HG03558 (cell line): Measurements from ENCODE around the gene RARA.

Source experiments
- ATAC-seq: cut with Tn5 transposase; IDR thresholded peaks from one replicate; pipeline ENCODE4 v1.9.1; 2021; ENCODE audit warnings: moderate number of reproducible peaks; ENCODE audit not compliant: unreplicated experiment; ENCODE audit errors: extremely low read depth

The RARA gene

GRCh38 chr17:40352237-40352778 is 43.3 kb downstream of the RARA start:
- ATAC-seq: no peak

GRCh38 chr17:40352779-40353394 is 43.9 kb downstream of the RARA start:
- no peak for ATAC-seq

GRCh38 chr17:40354221-40355122 is 45.5 kb downstream of the RARA start:
- no peak for ATAC-seq

GRCh38 chr17:40355123-40355803 is 46.3 kb downstream of the RARA start:
- no peak for ATAC-seq

GRCh38 chr17:40355804-40356758 is 47.1 kb downstream of the RARA start:
- ATAC-seq: no peak

- no peak for ATAC-seq
Measured at GRCh38 chr17:40356990-40357881, 48.3 kb downstream of the RARA start.

GRCh38 chr17:40358323-40359038 is 49.5 kb downstream of the RARA start:
- ATAC-seq: no peak

GRCh38 chr17:40360091-40360490 is 51.1 kb downstream of the RARA start:
- ATAC-seq: no peak

GRCh38 chr17:40361063-40361924 is 52.3 kb downstream of the RARA start:
- no peak for ATAC-seq

- ATAC-seq: no peak
Measured at GRCh38 chr17:40361925-40362695, 53.1 kb downstream of the RARA start.

- ATAC-seq: no peak
Measured at GRCh38 chr17:40362696-40363110, 53.7 kb downstream of the RARA start.

- no peak for ATAC-seq
Measured at GRCh38 chr17:40363111-40363827, 54.3 kb downstream of the RARA start.

- no peak for ATAC-seq
Measured at GRCh38 chr17:40364121-40364861, 55.3 kb downstream of the RARA start, which contains the start of gene GJD3. GJD3 (minus strand) TSS chr17:40364737; CDS start chr17:40363815, 922 bp downstream.

GRCh38 chr17:40364906-40365305 is 55.9 kb downstream of the RARA start:
- no peak for ATAC-seq
